NCI-H526 (cell line): ENCODE measurements around the gene ATP10D.
"Not testable (repeated sequence)": the region's sequence is repeated elsewhere in the genome, so short reads cannot be mapped to it uniquely, and the experiment has no call there.

Experiments
- DNase-seq, 2 experiments: peaks; one replicate each; lab custom pipeline; 2025; lab: John Stamatoyannopoulos, UW

The ATP10D gene

GRCh38 chr4:47488706-47489105, 3.6 kb downstream of the ATP10D start:
- DNase-seq, result no peak

GRCh38 chr4:47490550-47490949, 5.5 kb downstream of the ATP10D start:
- DNase-seq, result peak; percentile 23 to 42

- peak in 1 of 2 experiments; percentile 54 for DNase-seq
Measured at GRCh38 chr4:47493238-47494123, 8.4 kb downstream of the ATP10D start.

- DNase-seq, result no peak
Measured at GRCh38 chr4:47494124-47494430, 9.0 kb downstream of the ATP10D start.

GRCh38 chr4:47498899-47499298, 13.8 kb downstream of the ATP10D start:
- no peak for DNase-seq

GRCh38 chr4:47499700-47500099, 14.6 kb downstream of the ATP10D start:
- no peak for DNase-seq

- no peak for DNase-seq
Measured at GRCh38 chr4:47500776-47501175, 15.7 kb downstream of the ATP10D start.

DNA sequence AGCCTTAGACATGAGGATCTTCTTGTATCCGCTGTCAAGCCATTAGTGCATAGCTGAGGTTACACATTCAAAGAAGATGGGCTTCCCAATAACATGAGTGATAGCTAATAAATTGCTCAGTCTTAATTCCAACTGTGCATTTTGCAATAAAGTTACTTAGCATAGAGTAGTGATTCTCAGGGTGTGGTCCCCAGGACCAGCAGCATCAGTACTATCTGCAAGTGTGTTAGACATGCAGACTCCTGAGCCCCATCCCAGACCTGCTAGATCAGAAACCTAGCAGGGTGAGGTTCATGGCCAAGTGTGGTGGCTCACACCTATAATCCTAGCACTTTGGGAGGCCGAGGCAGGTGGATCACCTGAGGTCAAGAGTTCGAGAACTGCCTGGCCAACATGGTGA, 20.1 kb downstream of the ATP10D start:
- DNase-seq, result no peak

- no peak for DNase-seq
Measured at GRCh38 chr4:47505666-47506065, 20.6 kb downstream of the ATP10D start.

DNA sequence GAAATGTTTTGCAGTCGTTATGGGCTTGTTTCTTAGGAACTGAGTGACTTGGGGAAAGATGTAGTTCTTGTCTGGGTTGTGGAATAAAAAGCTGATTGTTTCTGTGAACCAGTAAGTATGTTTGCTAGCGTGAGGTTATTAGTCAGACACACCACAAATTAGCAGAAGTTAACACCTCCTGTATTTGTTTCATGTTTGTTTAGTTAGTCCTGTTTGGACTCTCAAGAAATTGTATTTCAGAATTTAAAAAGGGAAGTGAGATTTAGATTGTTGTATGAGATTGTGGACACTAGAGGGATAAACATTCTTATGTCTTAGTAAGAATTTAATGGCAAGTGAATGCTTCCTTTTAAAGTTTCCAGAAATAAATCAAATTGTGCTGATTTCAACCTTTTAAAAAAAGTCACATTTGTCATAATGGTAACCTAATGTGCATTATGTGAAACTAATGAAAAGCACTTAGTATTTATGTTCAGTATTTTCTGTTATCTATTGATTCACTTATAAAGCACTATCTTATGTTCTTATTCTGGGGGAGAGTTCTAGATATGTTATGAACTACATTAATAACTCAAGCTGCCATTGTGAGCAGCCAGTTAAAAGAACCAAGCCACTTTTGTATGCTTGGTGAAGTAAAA, 25.6 kb downstream of the ATP10D start:
- no peak for DNase-seq

GRCh38 chr4:47513461-47513860, 28.4 kb downstream of the ATP10D start:
- DNase-seq, result no peak

DNA sequence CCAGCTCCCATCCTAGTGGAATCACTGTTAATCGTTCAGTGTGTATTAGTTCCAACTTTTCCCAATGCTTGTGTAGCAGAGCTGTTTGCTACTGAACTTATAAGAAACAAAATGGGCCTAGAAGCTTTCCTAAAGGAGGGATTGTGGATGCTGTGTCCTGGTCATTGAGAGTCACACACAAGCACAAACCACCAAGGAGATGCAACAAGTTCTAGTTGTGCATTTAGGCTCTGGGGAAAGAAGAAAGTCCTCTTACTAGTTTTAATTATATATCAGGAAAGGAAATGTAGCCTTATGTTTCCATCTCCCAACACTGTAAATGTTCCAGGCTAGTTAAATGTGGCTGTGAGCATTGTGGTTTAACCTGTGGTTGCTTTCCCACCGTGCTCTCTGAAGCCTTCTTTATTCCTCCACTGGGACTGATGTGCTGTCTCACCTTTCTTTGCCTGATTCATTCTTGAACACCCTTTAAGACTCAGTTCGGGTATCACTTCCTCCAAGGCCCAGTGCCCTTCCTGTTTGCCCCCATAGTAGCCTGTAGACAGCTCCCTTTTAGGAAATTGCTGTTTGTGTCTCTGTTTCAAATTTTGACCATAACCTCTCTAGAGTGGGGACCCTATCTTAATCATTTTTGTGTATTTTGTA, 34.3 kb downstream of the ATP10D start:
- no peak for DNase-seq

DNA sequence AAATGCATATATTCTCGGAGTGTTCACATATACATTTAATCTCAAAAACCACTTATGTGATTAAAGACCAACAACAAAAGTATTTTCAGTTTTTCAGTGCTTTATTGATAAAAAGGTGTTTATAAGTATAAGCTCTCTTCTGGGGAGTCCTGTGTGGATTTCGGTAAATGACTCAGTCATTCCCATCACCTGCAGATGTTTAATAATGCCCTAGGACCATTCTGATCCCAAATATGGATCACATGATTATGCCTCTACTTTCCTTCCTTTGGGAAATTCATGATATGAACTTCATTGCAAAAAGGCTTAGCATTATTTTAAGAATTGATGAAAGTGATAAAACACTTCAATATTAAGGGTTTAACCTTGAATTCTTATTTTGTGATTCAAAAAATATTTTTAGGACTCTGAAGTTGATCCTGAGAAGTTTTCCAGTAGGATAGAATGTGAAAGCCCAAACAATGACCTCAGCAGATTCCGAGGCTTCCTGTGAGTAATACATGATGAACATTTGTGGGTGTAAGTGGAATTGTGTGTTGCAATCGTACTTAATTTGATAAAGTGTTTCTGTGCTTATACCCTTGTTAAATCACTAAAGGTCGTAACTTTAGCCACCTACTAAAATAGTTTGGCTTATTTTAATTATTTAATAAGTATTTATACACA, 40.2 kb downstream of the ATP10D start:
- no peak for DNase-seq

GRCh38 chr4:47526281-47526680, 41.2 kb downstream of the ATP10D start:
- no peak for DNase-seq

GRCh38 chr4:47528646-47529045, 43.6 kb downstream of the ATP10D start:
- DNase-seq, result not testable (repeated sequence)

DNA sequence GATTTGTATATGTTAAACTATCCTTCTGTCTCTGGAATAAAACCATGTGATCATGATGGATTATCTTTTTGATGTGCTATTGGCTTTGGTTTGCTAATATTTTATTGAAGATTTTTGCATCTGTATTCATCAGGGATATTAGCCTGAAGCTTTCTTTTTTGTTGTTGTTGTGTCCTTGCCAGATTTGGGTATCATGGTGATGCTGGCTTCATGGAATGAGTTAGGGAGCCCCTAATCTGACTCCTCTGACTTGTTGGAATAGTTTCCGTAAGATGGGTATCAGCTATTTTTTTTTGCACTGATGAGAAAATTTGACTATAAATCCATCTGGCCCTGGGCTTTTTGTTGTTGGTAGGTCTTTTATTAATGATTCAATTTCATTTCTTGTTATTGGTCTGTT, 45.7 kb downstream of the ATP10D start:
- DNase-seq, result no peak

- no peak for DNase-seq
Measured at GRCh38 chr4:47531241-47531953, 46.3 kb downstream of the ATP10D start.

- no peak for DNase-seq
Measured at GRCh38 chr4:47531954-47532321, 46.9 kb downstream of the ATP10D start.

- DNase-seq, result no peak
Measured at GRCh38 chr4:47532658-47533057, 47.6 kb downstream of the ATP10D start.

DNA sequence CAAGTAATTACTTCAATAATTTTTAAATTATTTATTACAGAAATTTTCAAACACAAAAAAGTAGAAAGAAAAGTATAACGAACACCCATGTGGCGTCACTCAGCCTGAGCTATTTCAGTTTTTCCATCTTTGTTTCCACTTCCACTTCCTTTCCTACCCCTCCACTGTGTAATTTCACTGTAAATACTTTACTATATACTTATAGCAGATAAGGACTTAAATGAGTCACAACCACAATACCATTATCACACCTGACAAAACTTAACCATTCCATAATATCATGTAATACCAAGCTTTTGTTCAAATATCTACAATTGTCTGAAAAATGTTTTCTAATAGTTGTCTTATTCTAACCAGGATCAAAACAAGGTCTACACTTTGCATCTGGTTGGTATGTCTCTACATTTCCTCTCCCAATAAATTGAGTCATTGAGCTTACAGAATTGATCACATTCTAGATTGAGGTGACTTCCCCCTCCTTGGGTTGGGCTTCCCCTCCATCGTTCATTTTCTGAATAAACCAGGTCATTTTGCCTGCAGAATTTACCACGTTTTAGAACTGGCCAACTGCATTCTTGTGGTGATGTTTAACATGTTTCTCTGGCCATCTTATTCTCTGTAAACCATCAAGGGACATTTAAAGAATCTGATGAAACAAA, 48.7 kb downstream of the ATP10D start:
- DNase-seq, result no peak

DNA sequence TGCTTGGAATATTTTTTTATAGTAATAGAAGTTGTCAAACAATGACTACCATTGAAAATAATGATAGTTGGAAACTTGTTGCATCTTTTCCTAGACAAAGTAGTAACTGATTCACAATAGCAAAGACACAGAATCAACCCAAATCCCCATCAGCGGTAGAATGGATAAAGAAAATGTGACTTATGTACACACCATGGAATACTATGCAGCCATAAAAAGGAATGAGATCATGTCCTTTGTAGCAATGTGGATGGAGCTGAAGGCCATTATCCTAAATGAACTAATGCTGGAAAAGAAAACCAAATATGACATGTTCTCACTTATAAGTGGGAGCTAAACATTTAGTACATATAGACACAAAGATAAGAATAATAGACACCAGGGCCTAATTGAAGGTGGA, 49.7 kb downstream of the ATP10D start:
- DNase-seq, result no peak
